IPS DF 6.9 (cell line): ENCODE measurements around the gene OSMR.

Experiments used
- DNase-seq: peaks from one replicate; pipeline ENCODE4 v3.0.0-alpha.2; 2013; ENCODE audit warnings: low read depth, low spot score
- H3K27ac ChIP-seq: one replicate; pipeline ENCODE4 v1.5.1; 2013; ENCODE audit warnings: low read length, control low read depth
- H3K27me3 ChIP-seq: 2 replicates; pipeline ENCODE4 v1.6.1; 2013; ENCODE audit warnings: mild to moderate bottlenecking, low read length; ENCODE audit not compliant: control insufficient read depth, insufficient read depth
- H3K36me3 ChIP-seq: 2 replicates; pipeline ENCODE4 v1.6.1; 2013; ENCODE audit warnings: low read length; ENCODE audit not compliant: control insufficient read depth, insufficient read depth
- H3K4me1 ChIP-seq: 2 replicates; pipeline ENCODE4 v1.6.1; 2013; ENCODE audit warnings: low read length; ENCODE audit not compliant: control insufficient read depth, insufficient read depth
- H3K4me3 ChIP-seq: 2 replicates; pipeline ENCODE4 v1.5.1; 2013; ENCODE audit warnings: mild to moderate bottlenecking, low read length
- H3K9me3 ChIP-seq: 2 replicates; pipeline ENCODE4 v1.6.1; 2013; ENCODE audit warnings: low read length, inconsistent platforms; ENCODE audit not compliant: control insufficient read depth, insufficient read depth
- WGBS: extraction: QIAGEN DNeasy Blood & Tissue Kit; methylation state at CpG from one replicate; pipeline ENCODE4 v1.1.7; 2013; ENCODE audit warnings: mixed read lengths, missing lambda C conversion rate; ENCODE audit not compliant: insufficient read length, insufficient coverage; 5-methylcytosine and 5-hydroxymethylcytosine counted together

Gene OSMR

GRCh38 chr5:38830521-38831051 is 15.2 kb upstream of the OSMR start:
- no peak overlapping the region for H3K4me3 ChIP-seq
- WGBS, result no CpG with 5 or more reads among the region's 3 CpGs
- H3K4me1 ChIP-seq, result no peaks in the 10 kb centered on the region
- H3K27ac ChIP-seq, result no peak overlapping the region
- no peaks in the 10 kb centered on the region for H3K27me3 ChIP-seq
- no peak for DNase-seq
- H3K9me3 ChIP-seq, result no peaks in the 10 kb centered on the region
- no peaks in the 10 kb centered on the region for H3K36me3 ChIP-seq

DNA sequence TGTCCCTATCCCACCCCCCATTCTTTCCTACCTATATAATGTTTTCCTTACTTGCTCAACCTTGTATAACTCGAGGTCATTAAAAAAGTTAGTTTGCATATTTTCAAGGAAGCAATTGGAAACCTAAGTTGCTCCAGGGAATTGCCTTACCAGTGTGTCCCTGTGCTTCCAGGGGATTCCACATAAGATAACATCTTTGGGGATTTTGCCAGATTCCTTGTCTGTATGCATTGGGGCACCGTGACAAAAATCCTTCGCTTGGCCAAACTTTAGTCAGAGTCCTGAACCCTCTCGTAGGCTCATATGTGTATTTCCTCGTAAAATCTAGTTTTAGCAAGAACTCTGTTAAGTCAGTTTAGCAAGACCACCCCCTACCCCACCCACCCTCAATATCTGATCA is 14.7 kb upstream of the OSMR start:
- Histone ChIP-seq H3K27me3 (no peaks in the 10 kb centered on the region), H3K9me3 (no peaks in the 10 kb centered on the region), H3K36me3 (no peaks in the 10 kb centered on the region), H3K27ac (no peak overlapping the region), H3K4me1 (no peaks in the 10 kb centered on the region), H3K4me3 (no peak overlapping the region)
- WGBS, result no CpG with 5 or more reads among the region's 5 CpGs
- no peak for DNase-seq

DNA sequence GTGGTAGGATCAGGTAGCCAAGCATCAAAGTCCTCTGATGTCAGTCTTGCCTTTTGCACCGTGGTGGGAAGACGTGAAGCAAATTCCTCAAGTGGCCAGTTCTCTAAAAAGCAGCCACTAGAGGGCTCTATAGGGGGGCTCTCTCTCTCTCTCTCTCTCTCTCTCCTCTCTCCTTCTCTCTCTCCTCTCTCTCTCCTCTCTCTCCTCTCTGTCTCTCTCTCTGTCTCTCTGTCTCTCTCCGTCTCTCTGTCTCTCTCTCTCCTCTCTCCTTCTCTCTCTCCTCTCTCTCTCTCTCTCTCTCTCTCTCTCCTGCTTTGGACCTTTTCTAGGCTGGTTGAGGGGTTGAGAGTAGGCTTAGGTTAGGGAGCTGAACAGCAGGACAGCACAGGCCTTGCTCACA is 13.9 kb upstream of the OSMR start:
- no peak overlapping the region for H3K4me3 ChIP-seq
- H3K27me3 ChIP-seq, result no peaks in the 10 kb centered on the region
- no CpG with 5 or more reads among the region's 3 CpGs for WGBS
- H3K36me3 ChIP-seq, result no peaks in the 10 kb centered on the region
- DNase-seq, result no peak
- H3K9me3 ChIP-seq, result no peaks in the 10 kb centered on the region
- H3K27ac ChIP-seq, result no peak overlapping the region
- H3K4me1 ChIP-seq, result no peaks in the 10 kb centered on the region

DNA sequence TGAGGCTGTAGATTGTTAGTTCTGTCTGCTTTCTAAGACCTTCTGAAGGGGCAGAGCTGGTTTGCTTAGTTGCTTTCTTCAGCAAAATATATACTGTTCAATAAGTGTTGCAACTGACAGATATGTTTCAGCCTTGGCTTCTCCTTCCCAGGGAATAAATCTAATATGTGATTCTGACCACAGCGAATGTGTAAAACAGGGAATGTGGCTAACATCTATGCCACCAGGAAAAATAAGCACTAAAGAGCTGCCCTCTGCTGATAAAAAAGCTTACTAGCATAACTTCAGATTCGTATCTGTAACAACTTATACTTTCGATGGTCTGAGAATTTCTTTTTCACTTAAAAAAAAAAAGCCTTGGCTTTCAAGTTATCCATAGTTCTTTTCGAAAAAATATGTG is 13.0 kb upstream of the OSMR start:
- WGBS, result no CpG with 5 or more reads among the region's 4 CpGs
- no peaks in the 10 kb centered on the region for H3K36me3 ChIP-seq
- DNase-seq, result no peak
- H3K27me3 ChIP-seq, result no peaks in the 10 kb centered on the region
- H3K9me3 ChIP-seq, result no peaks in the 10 kb centered on the region
- H3K27ac ChIP-seq, result no peak overlapping the region
- H3K4me1 ChIP-seq, result no peaks in the 10 kb centered on the region
- no peak overlapping the region for H3K4me3 ChIP-seq

DNA sequence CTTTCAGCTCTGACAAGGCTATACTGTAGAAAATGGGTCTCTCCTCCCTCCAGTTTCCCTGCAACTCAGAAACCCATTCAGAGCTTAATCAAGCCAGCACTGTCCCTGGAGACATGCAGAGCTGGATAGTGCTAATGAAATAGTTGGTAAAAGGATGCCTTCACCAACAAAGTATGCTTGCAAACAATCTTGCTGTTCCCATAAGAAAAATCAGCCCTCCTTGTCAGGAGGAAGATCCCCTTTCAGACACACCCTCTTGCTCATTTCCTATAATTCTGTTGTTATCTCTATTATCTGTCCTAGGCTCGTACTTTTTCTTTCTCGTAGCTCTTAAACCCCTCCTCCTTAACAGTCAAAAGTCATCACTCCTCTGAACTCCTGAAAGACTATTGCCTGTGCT is 9.9 kb upstream of the OSMR start:
- Histone ChIP-seq H3K27me3 (no peaks in the 10 kb centered on the region), H3K36me3 (no peaks in the 10 kb centered on the region), H3K9me3 (no peaks in the 10 kb centered on the region), H3K4me1 (no peaks in the 10 kb centered on the region), H3K27ac (no peak overlapping the region), H3K4me3 (no peak overlapping the region)
- no peak for DNase-seq
- WGBS, result no CpG with 5 or more reads among the region's 2 CpGs

- DNase-seq, result no peak
- no peak overlapping the region for H3K4me3 ChIP-seq
- H3K36me3 ChIP-seq, result no peaks in the 10 kb centered on the region
- H3K9me3 ChIP-seq, result no peaks in the 10 kb centered on the region
- WGBS, result no CpG with 5 or more reads among the region's 2 CpGs
- H3K27ac ChIP-seq, result no peak overlapping the region
- H3K27me3 ChIP-seq, result no peaks in the 10 kb centered on the region
- no peaks in the 10 kb centered on the region for H3K4me1 ChIP-seq
Observed at GRCh38 chr5:38837416-38837815, 8.4 kb upstream of the OSMR start.

GRCh38 chr5:38837932-38838331 is 7.9 kb upstream of the OSMR start:
- Histone ChIP-seq H3K27me3 (no peaks in the 10 kb centered on the region), H3K36me3 (no peaks in the 10 kb centered on the region), H3K9me3 (no peaks in the 10 kb centered on the region), H3K4me3 (no peak overlapping the region), H3K27ac (no peak overlapping the region), H3K4me1 (no peaks in the 10 kb centered on the region)
- WGBS, result no CpG with 5 or more reads among the region's 2 CpGs
- no peak for DNase-seq

GRCh38 chr5:38843665-38844064 is 2.1 kb upstream of the OSMR start:
- no peaks in the 10 kb centered on the region for H3K36me3 ChIP-seq
- no peaks in the 10 kb centered on the region; the same call in 1 of the 2 replicates for H3K4me1 ChIP-seq
- no peak overlapping the region for H3K4me3 ChIP-seq
- H3K27ac ChIP-seq, result no peak overlapping the region
- DNase-seq, result no peak
- WGBS, result no CpG with 5 or more reads among the region's 1 CpG
- no peaks in the 10 kb centered on the region for H3K9me3 ChIP-seq
- peaks cover 12% of the 10 kb centered on the region; the same call in 1 of the 2 replicates for H3K27me3 ChIP-seq

- Histone ChIP-seq H3K4me3 (peak overlapping the region; percentile 68; the same call in 1 of the 2 replicates), H3K27me3 (peaks cover 12% of the 10 kb centered on the region; the same call in 1 of the 2 replicates), H3K36me3 (no peaks in the 10 kb centered on the region), H3K27ac (no peak overlapping the region), H3K9me3 (no peaks in the 10 kb centered on the region), H3K4me1 (no peaks in the 10 kb centered on the region; the same call in none of the 2 replicates)
- no CpG with 5 or more reads among the region's 24 CpGs for WGBS
- no peak for DNase-seq
Observed at GRCh38 chr5:38846379-38847011, 683 bp downstream of the OSMR start.

- no peaks in the 10 kb centered on the region; the same call in none of the 2 replicates for H3K4me1 ChIP-seq
- H3K27me3 ChIP-seq, result peaks cover 12% of the 10 kb centered on the region; the same call in 1 of the 2 replicates
- H3K4me3 ChIP-seq, result no peak overlapping the region
- H3K9me3 ChIP-seq, result no peaks in the 10 kb centered on the region
- no peak overlapping the region for H3K27ac ChIP-seq
- no CpG with 5 or more reads among the region's 9 CpGs for WGBS
- no peak for DNase-seq
- H3K36me3 ChIP-seq, result no peaks in the 10 kb centered on the region
Observed at GRCh38 chr5:38847559-38848347, 1.9 kb downstream of the OSMR start.
